MM.1S (cell line): ENCODE data around the gene E2F6.

ENCODE experiments used
- DNase-seq: peaks from one replicate; pipeline ENCODE4 v3.0.0-alpha.2; 2015
- H2AFZ ChIP-seq: fragments of 300-600 bp; sonication (generic); 2 replicates; pipeline ENCODE4 v1.6.0; 2016; ENCODE audit warnings: antibody characterized with exemption, low read length
- H3F3A ChIP-seq: fragments of 300-600 bp; sonication (generic); 2 replicates; pipeline ENCODE4 v1.6.1; 2016; ENCODE audit warnings: mild to moderate bottlenecking, antibody characterized with exemption, low read length, moderate library complexity, mixed read lengths; ENCODE audit not compliant: insufficient read depth
- H3K27ac ChIP-seq: fragments of 300-600 bp; sonication (generic); 2 replicates; pipeline ENCODE4 v1.5.1; 2016; ENCODE audit warnings: mild to moderate bottlenecking, low read length
- H3K27me3 ChIP-seq: fragments of 300-600 bp; sonication (generic); replicated peaks from 2 replicates; pipeline ENCODE4 v1.6.0; 2016; ENCODE audit warnings: low read length; ENCODE audit not compliant: insufficient read depth
- H3K36me3 ChIP-seq: fragments of 300-600 bp; sonication (generic); replicated peaks from 2 replicates; pipeline ENCODE4 v1.6.1; 2016; ENCODE audit warnings: mild to moderate bottlenecking, low read length, mixed read lengths; ENCODE audit not compliant: insufficient read depth
- H3K4me1 ChIP-seq: fragments of 300-600 bp; sonication (generic); 2 replicates; pipeline ENCODE4 v1.6.1; 2016; ENCODE audit warnings: low read length, mixed read lengths
- H3K4me2 ChIP-seq: fragments of 300-600 bp; sonication (generic); 2 replicates; pipeline ENCODE4 v1.6.0; 2016; ENCODE audit warnings: low read depth, low read length
- H3K4me3 ChIP-seq: fragments of 300-600 bp; sonication (generic); 2 replicates; pipeline ENCODE4 v1.5.1; 2016; ENCODE audit warnings: low read length, mixed read lengths
- H3K79me2 ChIP-seq: fragments of 300-600 bp; sonication (generic); 2 replicates; pipeline ENCODE4 v1.6.1; 2016; ENCODE audit warnings: mixed run types, low read length, mixed read lengths
- H3K9ac ChIP-seq: fragments of 300-600 bp; sonication (generic); 2 replicates; pipeline ENCODE4 v1.6.1; 2016; ENCODE audit warnings: low read length, mixed read lengths
- H3K9me2 ChIP-seq: fragments of 300-600 bp; sonication (generic); replicated peaks from 2 replicates; pipeline ENCODE4 v1.6.1; 2016; ENCODE audit warnings: mild to moderate bottlenecking, low read length, mixed read lengths; ENCODE audit not compliant: insufficient read depth
- H3K9me3 ChIP-seq: fragments of 300-600 bp; sonication (generic); replicated peaks from 2 replicates; pipeline ENCODE4 v1.6.1; 2016; ENCODE audit warnings: mild to moderate bottlenecking, low read length, mixed read lengths; ENCODE audit not compliant: insufficient read depth
- H4K20me1 ChIP-seq: fragments of 300-600 bp; sonication (generic); 2 replicates; pipeline ENCODE4 v1.6.1; 2016; ENCODE audit warnings: mild to moderate bottlenecking, low read length, moderate library complexity, mixed read lengths; ENCODE audit not compliant: insufficient read depth
- CTCF ChIP-seq: fragments of 300-600 bp; sonication (generic); IDR thresholded peaks from 2 replicates; pipeline ENCODE4 v1.5.1; 2016; ENCODE audit warnings: antibody characterized with exemption, low read length, mixed read lengths
- EZH2 ChIP-seq: fragments of 300-600 bp; sonication (generic); optimal IDR thresholded peaks from 2 replicates; pipeline ENCODE3; 2017; ENCODE audit warnings: low read depth, mild to moderate bottlenecking, antibody characterized with exemption, low read length, mixed read lengths
- EZH2phosphoT487 ChIP-seq: fragments of 300-600 bp; sonication (generic); IDR thresholded peaks from 2 replicates; pipeline ENCODE4 v1.6.1; 2018; ENCODE audit warnings: antibody characterized with exemption, low read length

Gene E2F6

DNA sequence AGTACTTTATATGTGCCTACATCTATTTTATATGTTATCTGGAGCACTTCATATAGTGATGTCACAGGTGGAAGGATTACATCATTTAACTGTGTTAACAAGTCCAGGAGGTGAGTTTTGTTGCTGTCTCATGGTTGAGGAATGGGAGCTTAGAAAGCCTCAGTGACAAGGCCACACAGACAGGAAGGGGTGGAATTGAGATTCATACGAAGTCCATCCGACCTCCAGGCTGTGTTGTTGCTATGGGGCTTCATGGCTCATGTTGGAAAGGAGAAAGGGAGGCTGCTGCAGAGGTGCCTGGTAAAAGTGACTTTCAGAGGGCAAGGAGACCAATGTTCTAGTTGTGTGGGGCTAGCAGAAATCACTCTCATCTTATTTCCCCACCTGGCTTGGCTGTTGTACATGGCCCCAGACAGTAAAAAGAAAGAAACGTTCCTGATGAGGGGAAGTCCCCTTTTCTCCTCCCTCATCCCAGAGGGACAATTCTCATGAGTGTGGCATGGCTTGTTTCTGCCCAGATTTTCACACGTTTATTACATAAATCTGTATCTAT, 36.9 kb upstream of the E2F6 start:
- Histone ChIP-seq H3K9me2 (no peaks in the 10 kb centered on the region), H3K9me3 (no peaks in the 10 kb centered on the region), H3K4me1 (peaks cover 63% of the 10 kb centered on the region), H3K4me3 (no peak overlapping the region), H3K4me2 (no peak overlapping the region), H3K27ac (no peak overlapping the region), H3K27me3 (no peaks in the 10 kb centered on the region), H3K36me3 (no peaks in the 10 kb centered on the region), H2AFZ (no peak overlapping the region), H3F3A (peaks cover 43% of the 10 kb centered on the region), H4K20me1 (no peaks in the 10 kb centered on the region), H3K79me2 (no peaks in the 10 kb centered on the region), H3K9ac (no peak overlapping the region)
- no peak for DNase-seq
- no peak for TF ChIP-seq CTCF
- no peak for TF ChIP-seq EZH2
- TF ChIP-seq EZH2phosphoT487 = no peak

GRCh38 chr2:11500702-11501303, 34.8 kb upstream of the E2F6 start:
- Histone ChIP-seq H2AFZ (peak overlapping the region; percentile 63; the same call in 1 of the 2 replicates), H3K4me1 (peaks cover 56% of the 10 kb centered on the region)
- peak; percentile 76 for DNase-seq

DNA sequence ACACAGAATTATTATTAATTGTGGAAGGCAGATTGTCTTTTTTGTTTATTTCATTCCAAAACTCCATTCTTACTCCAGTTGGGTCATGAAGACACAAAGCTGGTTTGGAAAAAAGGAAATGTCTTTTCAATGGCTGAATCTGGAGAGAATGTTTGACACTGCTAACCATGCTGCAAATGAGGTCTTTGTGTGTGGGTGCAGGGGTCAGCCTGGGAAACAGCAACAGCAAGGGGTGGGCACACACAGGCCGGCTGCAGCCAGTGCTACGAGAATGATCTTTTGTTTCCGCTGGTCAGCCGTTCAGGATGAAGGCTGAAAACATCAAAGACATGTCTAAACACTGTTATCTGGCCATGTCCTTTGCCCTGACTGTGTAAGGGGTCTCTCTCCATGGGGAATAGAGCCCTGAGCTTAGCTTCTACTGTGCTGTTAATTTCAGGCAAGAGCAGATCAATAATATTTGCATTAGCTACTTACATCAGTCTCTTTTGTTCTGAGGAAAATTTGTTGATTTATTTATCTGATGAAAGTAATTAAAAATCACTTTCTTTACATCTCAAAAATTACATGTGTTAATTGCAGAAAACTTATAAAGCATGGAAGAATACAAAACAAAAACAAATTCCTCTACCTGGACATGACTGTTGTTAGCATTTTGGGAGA, 33.3 kb upstream of the E2F6 start:
- H3K4me1 ChIP-seq = peaks cover 42% of the 10 kb centered on the region
- peak overlapping the region; percentile 50 for H3K4me3 ChIP-seq
- H3K36me3 ChIP-seq = no peaks in the 10 kb centered on the region
- DNase-seq = peak; percentile 43
- peaks cover 32% of the 10 kb centered on the region for H3F3A ChIP-seq
- no peaks in the 10 kb centered on the region for H3K27me3 ChIP-seq
- H2AFZ ChIP-seq = peak overlapping the region; percentile 26
- TF ChIP-seq EZH2phosphoT487 (no peak), EZH2 (no peak), CTCF (no peak)
- H4K20me1 ChIP-seq = no peaks in the 10 kb centered on the region
- no peaks in the 10 kb centered on the region for H3K9me3 ChIP-seq
- peak overlapping the region; percentile 88 for H3K4me2 ChIP-seq
- no peaks in the 10 kb centered on the region for H3K79me2 ChIP-seq
- H3K27ac ChIP-seq = peak overlapping the region; percentile 95
- H3K9ac ChIP-seq = peak overlapping the region; percentile 70
- no peaks in the 10 kb centered on the region for H3K9me2 ChIP-seq

More at GRCh38 chr2:11500702-11501303, 34.8 kb upstream of the E2F6 start:
- H3K9me2 ChIP-seq = no peaks in the 10 kb centered on the region
- no peaks in the 10 kb centered on the region for H3K79me2 ChIP-seq
- no peaks in the 10 kb centered on the region for H3K9me3 ChIP-seq
- no peaks in the 10 kb centered on the region for H4K20me1 ChIP-seq
- H3K27ac ChIP-seq = peak overlapping the region; percentile 60
- peak overlapping the region; percentile 13 for H3K9ac ChIP-seq
- TF ChIP-seq CTCF (no peak), EZH2 (no peak), EZH2phosphoT487 (no peak)
- H3K36me3 ChIP-seq = no peaks in the 10 kb centered on the region
- peaks cover 38% of the 10 kb centered on the region for H3F3A ChIP-seq
- H3K4me3 ChIP-seq = peak overlapping the region; percentile 51
- H3K27me3 ChIP-seq = no peaks in the 10 kb centered on the region
- H3K4me2 ChIP-seq = peak overlapping the region; percentile 83
